PC-3 (cell line): ENCODE data around the gene NSRP1. TPM values are rescaled to one million over a fixed set of nuclear protein-coding genes. Genes with fewer than 3 reads are reported as not detected.

Experiments used
- ATAC-seq: fragments of 200-7000 bp; cut with Tn5 transposase; 2 replicates; pipeline ENCODE4 v1.9.1; 2020; ENCODE audit warnings: mild to moderate bottlenecking, moderate library complexity
- BruUV-seq: library from RNA; stranded (reverse); fragments of 400-500 nt; replicated peaks from 2 replicates; lab custom pipeline; 2021; lab: Mats Ljungman, UMichigan
- CTCF ChIA-PET: fragments of 300-600 bp; sonication (Branson Sonifier 250); formaldehyde crosslinking; loops from one replicate; lab custom pipeline; 2022; ENCODE audit warnings: antibody characterized with exemption; lab: Charles Lee
- POLR2A ChIA-PET: fragments of 300-600 bp; sonication (Branson Sonifier 250); formaldehyde crosslinking; loops from one replicate; lab custom pipeline; 2022; ENCODE audit warnings: antibody characterized with exemption; ENCODE audit not compliant: unreplicated experiment; lab: Charles Lee
- DNase-seq: peaks from one replicate; pipeline ENCODE4 v3.0.0-alpha.2; 2015
- H2AFZ ChIP-seq: fragments of 300-600 bp; sonication (generic); 2 replicates; pipeline ENCODE4 v1.6.0; 2016; ENCODE audit warnings: antibody characterized with exemption, low read length
- H3F3A ChIP-seq: fragments of 300-600 bp; sonication (generic); one replicate; pipeline ENCODE4 v1.6.0; 2017; ENCODE audit warnings: antibody characterized with exemption, low read length, control low read depth, mild to moderate bottlenecking; ENCODE audit not compliant: unreplicated experiment
- H3K27ac ChIP-seq: fragments of 300-600 bp; sonication (generic); 2 replicates; pipeline ENCODE4 v1.5.1; 2016; ENCODE audit warnings: mild to moderate bottlenecking, low read length
- H3K27me3 ChIP-seq: fragments of 300-600 bp; sonication (generic); 2 replicates; pipeline ENCODE4 v1.6.1; 2016; ENCODE audit warnings: low read length, mixed read lengths
- H3K36me3 ChIP-seq: fragments of 300-600 bp; sonication (generic); 2 replicates; pipeline ENCODE4 v1.6.1; 2016; ENCODE audit warnings: low read depth, mixed run types, low read length, mixed read lengths
- H3K4me1 ChIP-seq: fragments of 300-600 bp; sonication (generic); 2 replicates; pipeline ENCODE4 v1.5.1; 2016; ENCODE audit warnings: low read length; ENCODE audit not compliant: insufficient read depth
- H3K4me2 ChIP-seq: fragments of 300-600 bp; sonication (generic); 2 replicates; pipeline ENCODE4 v1.6.0; 2016; ENCODE audit warnings: low read length
- H3K4me3 ChIP-seq: fragments of 300-600 bp; sonication (generic); 2 replicates; pipeline ENCODE4 v1.5.1; 2016; ENCODE audit warnings: mild to moderate bottlenecking, low read length, mixed read lengths
- H3K79me2 ChIP-seq: fragments of 300-600 bp; sonication (generic); 2 replicates; pipeline ENCODE4 v1.6.1; 2017; ENCODE audit warnings: low read length, mixed read lengths
- H3K9ac ChIP-seq: fragments of 300-600 bp; sonication (generic); 2 replicates; pipeline ENCODE4 v1.6.0; 2016; ENCODE audit warnings: mild to moderate bottlenecking, low read length
- H3K9me2 ChIP-seq: fragments of 300-600 bp; sonication (generic); replicated peaks from 2 replicates; pipeline ENCODE4 v1.6.1; 2016; ENCODE audit warnings: mixed run types, low read length, mixed read lengths
- H3K9me3 ChIP-seq: fragments of 300-600 bp; sonication (generic); 2 replicates; pipeline ENCODE4 v1.6.1; 2016; ENCODE audit warnings: low read length, mixed read lengths
- H4K20me1 ChIP-seq: fragments of 300-600 bp; sonication (generic); 2 replicates; pipeline ENCODE4 v1.6.1; 2016; ENCODE audit warnings: low read length, mixed read lengths
- CTCF ChIP-seq: fragments of 300-600 bp; sonication (generic); conservative IDR thresholded peaks from 2 replicates; pipeline ENCODE4 v1.5.1; 2017; ENCODE audit warnings: antibody characterized with exemption, low read depth, mild to moderate bottlenecking, low read length
- EZH2 ChIP-seq: fragments of 300-600 bp; sonication (generic); IDR thresholded peaks from one replicate; pipeline ENCODE4 v1.6.1; 2017; ENCODE audit warnings: antibody characterized with exemption, mild to moderate bottlenecking, low read length; ENCODE audit not compliant: unreplicated experiment
- EZH2phosphoT487 ChIP-seq: fragments of 300-600 bp; sonication (generic); IDR thresholded peaks from 2 replicates; pipeline ENCODE4 v1.6.1; 2018; ENCODE audit warnings: mild to moderate bottlenecking, antibody characterized with exemption, low read length, borderline replicate concordance
- intact Hi-C: fragments of 100-400 bp; cut with micrococcal nuclease; formaldehyde crosslinking; loops from 2 replicates; pipeline ENCODE4 v1.9.0; 2023
- total RNA-seq: library from RNA; depleted of rRNA; stranded (reverse); fragments of >200 nt; gene quantifications from 2 replicates; pipeline ENCODE4 v1.2.3, GENCODE V29; 2014

The NSRP1 gene
- total RNA-seq, 1 experiment from 2014 or later = 6.4 TPM

GRCh38 chr17:30232824-30233427 lies 116.3 kb downstream of the NSRP1 start:
- no peaks in the 10 kb centered on the region for H3F3A ChIP-seq
- no TSS peak for BruUV-seq
- no peaks in the 10 kb centered on the region for H3K79me2 ChIP-seq
- no peak for DNase-seq
- intact Hi-C loops = no loop called here
- H3K27me3 ChIP-seq = peaks cover 40% of the 10 kb centered on the region
- no peaks in the 10 kb centered on the region for H3K4me1 ChIP-seq
- H3K36me3 ChIP-seq = no peaks in the 10 kb centered on the region
- H3K9me2 ChIP-seq = no peaks in the 10 kb centered on the region
- H3K4me2 ChIP-seq = no peak overlapping the region
- H2AFZ ChIP-seq = no peak overlapping the region
- TF ChIP-seq EZH2 = no peak
- TF ChIP-seq CTCF = no peak
- no peak for TF ChIP-seq EZH2phosphoT487
- no peaks in the 10 kb centered on the region for H4K20me1 ChIP-seq
- CTCF ChIA-PET = no interaction called here
- H3K9me3 ChIP-seq = no peaks in the 10 kb centered on the region
- no peak overlapping the region for H3K4me3 ChIP-seq
- POLR2A ChIA-PET = no interaction called here
- H3K9ac ChIP-seq = no peak overlapping the region
- no peak for ATAC-seq
- H3K27ac ChIP-seq = no peak overlapping the region

GRCh38 chr17:30234296-30234695 lies 117.7 kb downstream of the NSRP1 start:
- H3K4me2 ChIP-seq = no peak overlapping the region
- ATAC-seq (no peak), DNase-seq (no peak)
- H3K27ac ChIP-seq = no peak overlapping the region
- peaks cover 40% of the 10 kb centered on the region for H3K27me3 ChIP-seq
- no peaks in the 10 kb centered on the region for H3F3A ChIP-seq
- H3K9ac ChIP-seq = no peak overlapping the region
- no peaks in the 10 kb centered on the region for H4K20me1 ChIP-seq
- no peak overlapping the region for H2AFZ ChIP-seq
- H3K9me2 ChIP-seq = no peaks in the 10 kb centered on the region
- H3K9me3 ChIP-seq = no peaks in the 10 kb centered on the region
- POLR2A ChIA-PET = no interaction called here
- no peaks in the 10 kb centered on the region for H3K36me3 ChIP-seq
- H3K79me2 ChIP-seq = no peaks in the 10 kb centered on the region
- no peak overlapping the region for H3K4me3 ChIP-seq
- no peaks in the 10 kb centered on the region for H3K4me1 ChIP-seq
- intact Hi-C loops = no loop called here
- TF ChIP-seq CTCF (no peak), EZH2phosphoT487 (no peak), EZH2 (no peak)
- BruUV-seq = no TSS peak
- CTCF ChIA-PET = no interaction called here

GRCh38 chr17:30234964-30235363 lies 118.3 kb downstream of the NSRP1 start:
- Histone ChIP-seq H3K27ac (no peak overlapping the region), H3K4me2 (no peak overlapping the region), H3K4me1 (no peaks in the 10 kb centered on the region), H2AFZ (no peak overlapping the region), H3F3A (no peaks in the 10 kb centered on the region), H3K9me2 (no peaks in the 10 kb centered on the region), H3K9ac (no peak overlapping the region), H3K79me2 (no peaks in the 10 kb centered on the region), H3K9me3 (no peaks in the 10 kb centered on the region), H4K20me1 (no peaks in the 10 kb centered on the region), H3K4me3 (no peak overlapping the region), H3K36me3 (no peaks in the 10 kb centered on the region), H3K27me3 (peaks cover 40% of the 10 kb centered on the region)
- ATAC-seq (no peak), DNase-seq (no peak)
- POLR2A ChIA-PET = no interaction called here
- TF ChIP-seq EZH2 (no peak), EZH2phosphoT487 (no peak), CTCF (no peak)
- intact Hi-C loops = no loop called here
- CTCF ChIA-PET = interaction anchor here (0.7 kb wide), 1 partner anchor 75 kb away, joined by 3 read pairs; no protein-coding TSS in a partner anchor
- no TSS peak for BruUV-seq
